CD4-positive, alpha-beta T cell (primary cell): ENCODE data around the gene ALPK1. TPM values are rescaled to one million over a fixed set of nuclear protein-coding genes. Genes with fewer than 3 reads are reported as not detected.

ENCODE experiments used
- ATAC-seq: fragments of 200-7000 bp; cut with Tn5 transposase; one replicate; pipeline ENCODE4 v1.10.0; 2022; ENCODE audit warnings: mild to moderate bottlenecking; ENCODE audit not compliant: poor library complexity
- CTCF ChIA-PET: fragments of 350-600 bp; sonication (Branson Sonifier 250); formaldehyde crosslinking; loops from one replicate; lab custom pipeline; 2021; ENCODE audit warnings: antibody characterized with exemption, inconsistent platforms; lab: Charles Lee
- POLR2A ChIA-PET: fragments of 350-600 bp; sonication (Branson Sonifier 250); formaldehyde crosslinking; loops from one replicate; lab custom pipeline; 2021; ENCODE audit warnings: antibody characterized with exemption, inconsistent platforms; lab: Charles Lee
- DNase-seq, 14 experiments: peaks; one replicate each; pipeline ENCODE4 v3.0.0-alpha.2; 2013 to 2020; ENCODE audit warnings: mixed read lengths in 2 of 14
- H3K27ac ChIP-seq, 2 donors: one replicate each; pipeline versions ENCODE4 v1.5.1 to v1.7.0; 2013; ENCODE audit warnings: low read length in 2 of 2, low read depth in 1 of 2, mild to moderate bottlenecking in 1 of 2
- H3K27me3 ChIP-seq, 2 experiments: 1 replicate in 1 of 2; 2 replicates in 1 of 2; pipeline versions ENCODE4 v1.6.1 to v1.7.0; 2013; ENCODE audit warnings: low read length in 2 of 2, control low read depth in 1 of 2, mild to moderate bottlenecking in 1 of 2, moderate library complexity in 1 of 2; ENCODE audit not compliant: insufficient read depth in 2 of 2, control insufficient read depth in 1 of 2
- H3K36me3 ChIP-seq: one replicate; pipeline ENCODE4 v1.6.1; 2013; ENCODE audit warnings: low read length, control low read depth; ENCODE audit not compliant: insufficient read depth
- H3K4me1 ChIP-seq: one replicate; pipeline ENCODE4 v1.6.1; 2013; ENCODE audit warnings: low read length, control low read depth; ENCODE audit not compliant: insufficient read depth
- H3K4me3 ChIP-seq: one replicate; pipeline ENCODE4 v1.5.1; 2013; ENCODE audit warnings: mild to moderate bottlenecking, low read length, moderate library complexity
- H3K9me3 ChIP-seq, 2 experiments: 1 replicate in 1 of 2; 2 replicates in 1 of 2; pipeline versions ENCODE4 v1.6.1 to v1.7.0; 2013; ENCODE audit warnings: low read length in 2 of 2, mild to moderate bottlenecking in 2 of 2, control low read depth in 1 of 2, moderate library complexity in 1 of 2; ENCODE audit not compliant: control insufficient read depth in 1 of 2, insufficient read depth in 1 of 2
- H3K27ac Mint-ChIP-seq: one replicate; pipeline ENCODE4 v1.8.0; 2020; ENCODE audit warnings: mixed read lengths
- H3K27me3 Mint-ChIP-seq: one replicate; pipeline ENCODE4 v1.8.0; 2021; ENCODE audit warnings: mixed read lengths
- H3K36me3 Mint-ChIP-seq: one replicate; pipeline ENCODE4 v1.8.0; 2021; ENCODE audit warnings: low read depth, mixed read lengths
- H3K4me1 Mint-ChIP-seq: one replicate; pipeline ENCODE4 v1.8.0; 2021; ENCODE audit warnings: low read depth, mixed read lengths
- H3K4me3 Mint-ChIP-seq: one replicate; pipeline ENCODE4 v1.8.0; 2020; ENCODE audit warnings: mild to moderate bottlenecking, mixed read lengths
- H3K9me3 Mint-ChIP-seq: one replicate; pipeline ENCODE4 v1.8.0; 2020; ENCODE audit warnings: mixed read lengths
- intact Hi-C, 2 experiments: fragments of 100-400 bp; cut with DNase I in 1 of 2; cut with micrococcal nuclease in 1 of 2; formaldehyde crosslinking; loops; one replicate each; pipeline versions ENCODE4 v1.15.1 to v1.9.0; 2023 to 2025; cut with DNase I, micrococcal nuclease
- total RNA-seq, 174 experiments: library from RNA in 2 of 174; stranded (reverse) in 2 of 174; gene quantifications; one replicate each; pipeline ENCODE4 v1.2.3 and lab custom pipeline; 2021 to 2026
- TF ChIP-seq, protein P1 (sequence below): fragments of 200-600 bp; IDR thresholded peaks from one replicate; pipeline ENCODE4 v1.8.0; 2022; ENCODE audit warnings: antibody characterized with exemption, mild to moderate bottlenecking

ALPK1 gene
- total RNA-seq, 2 experiments from 2014 or later: 8.2 to 9.5 TPM

DNA sequence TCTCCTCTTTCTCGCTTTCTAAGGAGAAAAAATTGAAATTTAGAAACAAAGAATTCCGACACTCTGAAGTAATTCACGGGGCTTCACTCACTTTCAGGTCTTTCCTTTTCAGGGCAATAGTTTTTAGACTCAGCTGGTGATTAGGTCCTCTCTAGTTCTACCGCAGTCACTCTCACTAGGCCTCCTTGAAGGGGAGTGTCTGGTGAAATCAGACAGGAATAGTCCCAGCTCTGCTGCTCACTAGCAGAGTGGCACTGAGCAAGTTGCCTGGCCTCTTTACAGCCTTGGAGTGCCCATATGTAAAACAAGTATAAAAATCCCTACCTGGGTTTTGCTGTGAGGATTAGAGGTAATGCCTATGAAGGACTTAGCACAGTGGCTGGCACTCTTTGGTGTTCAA, 154.7 kb downstream of the ALPK1 start:
- Mint-ChIP-seq H3K4me3 (no peak overlapping the region), H3K9me3 (no peaks in the 10 kb centered on the region), H3K4me1 (no peaks in the 10 kb centered on the region), H3K27ac (no peak overlapping the region), H3K36me3 (peaks cover 10% of the 10 kb centered on the region), H3K27me3 (no peaks in the 10 kb centered on the region)
- DNase-seq: no peak
- ChIA-PET POLR2A (no interaction called here), CTCF (no interaction called here)
- Histone ChIP-seq H3K27ac (no peak overlapping the region), H3K4me3 (no peak overlapping the region), H3K4me1 (no peaks in the 10 kb centered on the region), H3K9me3 (no peaks in the 10 kb centered on the region), H3K27me3 (no peaks in the 10 kb centered on the region), H3K36me3 (no peaks in the 10 kb centered on the region)
- intact Hi-C loops: no loop called here
- no peak for ATAC-seq
- TF ChIP-seq, protein P1, sequence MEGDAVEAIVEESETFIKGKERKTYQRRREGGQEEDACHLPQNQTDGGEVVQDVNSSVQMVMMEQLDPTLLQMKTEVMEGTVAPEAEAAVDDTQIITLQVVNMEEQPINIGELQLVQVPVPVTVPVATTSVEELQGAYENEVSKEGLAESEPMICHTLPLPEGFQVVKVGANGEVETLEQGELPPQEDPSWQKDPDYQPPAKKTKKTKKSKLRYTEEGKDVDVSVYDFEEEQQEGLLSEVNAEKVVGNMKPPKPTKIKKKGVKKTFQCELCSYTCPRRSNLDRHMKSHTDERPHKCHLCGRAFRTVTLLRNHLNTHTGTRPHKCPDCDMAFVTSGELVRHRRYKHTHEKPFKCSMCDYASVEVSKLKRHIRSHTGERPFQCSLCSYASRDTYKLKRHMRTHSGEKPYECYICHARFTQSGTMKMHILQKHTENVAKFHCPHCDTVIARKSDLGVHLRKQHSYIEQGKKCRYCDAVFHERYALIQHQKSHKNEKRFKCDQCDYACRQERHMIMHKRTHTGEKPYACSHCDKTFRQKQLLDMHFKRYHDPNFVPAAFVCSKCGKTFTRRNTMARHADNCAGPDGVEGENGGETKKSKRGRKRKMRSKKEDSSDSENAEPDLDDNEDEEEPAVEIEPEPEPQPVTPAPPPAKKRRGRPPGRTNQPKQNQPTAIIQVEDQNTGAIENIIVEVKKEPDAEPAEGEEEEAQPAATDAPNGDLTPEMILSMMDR: no peak

DNA sequence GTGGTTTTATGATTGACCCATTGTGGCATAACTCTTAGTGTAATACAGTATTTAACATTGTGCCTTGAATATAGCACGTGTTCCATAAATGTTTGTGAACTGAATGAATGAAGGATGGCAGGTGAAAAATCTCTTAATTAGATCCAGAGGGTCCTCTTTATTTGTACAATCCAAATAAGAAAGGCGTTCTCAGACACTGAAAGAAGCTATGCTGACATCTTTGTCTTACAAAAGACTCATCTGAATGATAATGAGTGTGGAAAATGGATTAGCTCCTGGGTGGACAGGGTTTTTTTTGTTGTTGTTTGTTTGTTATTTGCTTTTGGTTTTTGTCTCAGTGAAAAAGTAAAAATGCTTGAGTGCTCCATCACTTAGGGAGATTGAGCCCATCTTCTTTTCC, 156.2 kb downstream of the ALPK1 start:
- no peaks in the 10 kb centered on the region for H3K36me3 ChIP-seq
- H3K9me3 Mint-ChIP-seq: no peaks in the 10 kb centered on the region
- CTCF ChIA-PET: no interaction called here
- no peak overlapping the region for H3K4me3 ChIP-seq
- no peak overlapping the region for H3K4me3 Mint-ChIP-seq
- H3K27ac ChIP-seq: no peak overlapping the region
- peaks cover 6% of the 10 kb centered on the region for H3K27me3 Mint-ChIP-seq
- no peaks in the 10 kb centered on the region for H3K27me3 ChIP-seq
- H3K4me1 Mint-ChIP-seq: no peaks in the 10 kb centered on the region
- POLR2A ChIA-PET: no interaction called here
- no peaks in the 10 kb centered on the region for H3K9me3 ChIP-seq
- peaks cover 4% of the 10 kb centered on the region for H3K36me3 Mint-ChIP-seq
- TF ChIP-seq, protein P1: no peak
- H3K4me1 ChIP-seq: no peaks in the 10 kb centered on the region
- ATAC-seq: no peak
- DNase-seq: no peak
- intact Hi-C loops: no loop called here
- H3K27ac Mint-ChIP-seq: no peak overlapping the region

DNA sequence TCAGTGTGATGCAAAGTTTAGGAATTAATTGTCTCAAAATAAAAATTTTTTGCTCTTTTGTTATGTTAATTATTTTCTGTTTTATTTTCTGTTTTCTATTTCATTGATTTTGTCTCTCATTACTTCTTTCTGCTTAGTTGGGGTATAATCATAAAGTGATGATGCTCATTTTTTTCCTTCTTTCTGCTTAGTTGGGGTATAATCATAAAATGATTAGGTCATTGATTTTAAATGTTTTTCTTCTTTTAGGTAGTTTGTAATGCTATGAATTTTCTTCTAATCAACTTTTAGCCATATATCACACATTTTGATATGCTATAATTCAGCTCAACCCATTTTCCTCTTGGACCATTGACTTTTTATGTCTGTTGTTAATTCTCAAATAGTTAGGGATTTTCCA, 175.1 kb downstream of the ALPK1 start:
- Histone ChIP-seq H3K4me1 (no peaks in the 10 kb centered on the region), H3K27ac (no peak overlapping the region), H3K36me3 (no peaks in the 10 kb centered on the region), H3K4me3 (no peak overlapping the region), H3K27me3 (no peaks in the 10 kb centered on the region), H3K9me3 (no peaks in the 10 kb centered on the region)
- Mint-ChIP-seq H3K27me3 (peaks cover 5% of the 10 kb centered on the region), H3K27ac (no peak overlapping the region), H3K4me1 (no peaks in the 10 kb centered on the region), H3K9me3 (peaks cover 4% of the 10 kb centered on the region), H3K36me3 (no peaks in the 10 kb centered on the region), H3K4me3 (no peak overlapping the region)
- ChIA-PET POLR2A (no interaction called here), CTCF (no interaction called here)
- ATAC-seq (no peak), DNase-seq (no peak)
- TF ChIP-seq, protein P1: no peak
- intact Hi-C loops: no loop called here
